ENCODE measurements around the gene ZNF609. TPM values are rescaled to one million over a fixed set of nuclear protein-coding genes. Genes with fewer than 3 reads are reported as not detected.

Gene ZNF609
- polyA plus RNA-seq, 3 donors: 1.3 to 13.2 (median 1.7) TPM

DNA sequence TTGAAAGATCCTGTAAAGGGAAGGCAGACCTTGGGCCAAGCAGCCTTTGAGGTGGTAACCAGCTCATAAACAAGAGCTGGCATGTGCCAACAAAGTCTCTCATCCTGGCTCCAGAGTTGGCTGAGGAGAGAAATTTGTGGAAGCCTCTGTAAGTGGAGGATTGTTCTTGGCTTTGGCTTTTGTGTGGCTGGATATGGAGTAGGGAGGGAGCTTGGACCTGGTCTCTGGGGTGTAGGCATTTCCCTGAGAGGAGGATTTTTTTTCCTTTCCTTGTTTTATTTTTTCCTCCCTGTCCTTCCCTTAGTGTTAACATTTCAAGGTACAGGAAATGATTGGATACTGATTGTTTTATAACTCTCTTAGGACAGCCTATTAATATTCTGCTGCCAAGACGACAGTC, 60.8 kb downstream of the ZNF609 start:
- no peak for DNase-seq
- WGBS (ENCODE audit: insufficient coverage): no CpG with 5 or more reads among the region's 1 CpG
- Mint-ChIP-seq H3K9me3 (no peaks in the 10 kb centered on the region), H3K4me1 (peaks cover 12% of the 10 kb centered on the region), H3K27ac (peak overlapping the region in 4 of 7 donors; percentile 3 to 53 (median 38)), H3K36me3 (peaks cover 17 to 41% of the 10 kb centered on the region in 2 donors), H3K27me3 (ENCODE audit: low read depth in 3 of 3) (no peaks in the 10 kb centered on the region), H3K4me3 (no peak overlapping the region)
- TF ChIP-seq, protein P1, sequence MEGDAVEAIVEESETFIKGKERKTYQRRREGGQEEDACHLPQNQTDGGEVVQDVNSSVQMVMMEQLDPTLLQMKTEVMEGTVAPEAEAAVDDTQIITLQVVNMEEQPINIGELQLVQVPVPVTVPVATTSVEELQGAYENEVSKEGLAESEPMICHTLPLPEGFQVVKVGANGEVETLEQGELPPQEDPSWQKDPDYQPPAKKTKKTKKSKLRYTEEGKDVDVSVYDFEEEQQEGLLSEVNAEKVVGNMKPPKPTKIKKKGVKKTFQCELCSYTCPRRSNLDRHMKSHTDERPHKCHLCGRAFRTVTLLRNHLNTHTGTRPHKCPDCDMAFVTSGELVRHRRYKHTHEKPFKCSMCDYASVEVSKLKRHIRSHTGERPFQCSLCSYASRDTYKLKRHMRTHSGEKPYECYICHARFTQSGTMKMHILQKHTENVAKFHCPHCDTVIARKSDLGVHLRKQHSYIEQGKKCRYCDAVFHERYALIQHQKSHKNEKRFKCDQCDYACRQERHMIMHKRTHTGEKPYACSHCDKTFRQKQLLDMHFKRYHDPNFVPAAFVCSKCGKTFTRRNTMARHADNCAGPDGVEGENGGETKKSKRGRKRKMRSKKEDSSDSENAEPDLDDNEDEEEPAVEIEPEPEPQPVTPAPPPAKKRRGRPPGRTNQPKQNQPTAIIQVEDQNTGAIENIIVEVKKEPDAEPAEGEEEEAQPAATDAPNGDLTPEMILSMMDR (IDR thresholded peaks at IDR 0.05): no peak
- H3K4me3 ChIP-seq (replicated peaks in 1 of 3; ENCODE audit: low read depth in 2 of 3, low read length in 3 of 3): no peak overlapping the region
- peaks cover 2 to 33% of the 10 kb centered on the region in 2 donors for H3K36me3 ChIP-seq (replicated peaks in 1 of 2; ENCODE audit: control insufficient read depth in 1 of 2, insufficient read depth in 2 of 2, low read length in 2 of 2)
- intact Hi-C loops (cut with micrococcal nuclease): no loop called here
- no peaks in the 10 kb centered on the region for H3K4me1 ChIP-seq (ENCODE audit: control insufficient read depth in 1 of 2, insufficient read depth in 2 of 2, low read length in 2 of 2)
- no peak overlapping the region for H2AFZ ChIP-seq (ENCODE audit: insufficient read depth, low read depth, low read length, poor library complexity, severe bottlenecking)
- no peak overlapping the region for H3K4me2 ChIP-seq (replicated peaks; ENCODE audit: extremely low read depth, low read length, poor library complexity, severe bottlenecking)
- H3K27ac ChIP-seq (ENCODE audit: low read depth in 1 of 2, low read length in 2 of 2): peak overlapping the region in 1 of 2 donors; percentile 30
- H3K79me2 ChIP-seq (ENCODE audit: insufficient read depth, low read length): peaks cover 92% of the 10 kb centered on the region
- H3K27me3 ChIP-seq (ENCODE audit: control insufficient read depth in 2 of 2, insufficient read depth in 2 of 2, low read length in 2 of 2): no peaks in the 10 kb centered on the region
- H3K9me3 ChIP-seq (replicated peaks in 1 of 2; ENCODE audit: control insufficient read depth in 1 of 2, insufficient read depth in 1 of 2, low read length in 2 of 2): no peaks in the 10 kb centered on the region
- peaks cover 91% of the 10 kb centered on the region for H4K20me1 ChIP-seq (ENCODE audit: insufficient read depth, low read length)
- H3K9ac ChIP-seq (ENCODE audit: insufficient read depth, low read length, poor library complexity, severe bottlenecking): no peak overlapping the region

DNA sequence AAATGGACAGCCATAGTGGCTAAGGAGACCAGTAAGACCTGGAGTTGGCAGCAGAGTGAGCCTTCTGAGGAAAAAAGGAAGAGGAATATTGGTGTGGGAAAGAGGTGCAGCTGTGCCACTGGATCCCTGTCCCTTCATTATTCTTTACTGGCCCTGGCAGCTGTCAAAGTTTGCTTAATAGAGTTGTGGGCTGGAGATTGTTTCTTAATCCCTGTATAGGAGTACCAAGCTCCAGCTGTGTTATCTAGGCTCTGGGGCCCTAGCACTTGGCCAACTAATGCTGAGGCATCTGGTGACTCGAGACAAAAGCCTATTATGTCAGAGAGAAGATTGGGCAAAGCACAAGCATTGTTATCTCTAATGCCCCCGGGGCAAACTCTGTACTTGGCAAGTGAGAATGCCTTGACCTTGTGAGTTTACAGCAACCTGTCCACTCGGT, 61.4 kb downstream of the ZNF609 start:
- Histone ChIP-seq H3K27ac (ENCODE audit: low read depth in 1 of 2, low read length in 2 of 2) (peak overlapping the region in 1 of 2 donors; percentile 30), H3K9ac (ENCODE audit: insufficient read depth, low read length, poor library complexity, severe bottlenecking) (no peak overlapping the region), H4K20me1 (ENCODE audit: insufficient read depth, low read length) (peaks cover 94% of the 10 kb centered on the region), H3K4me2 (replicated peaks; ENCODE audit: extremely low read depth, low read length, poor library complexity, severe bottlenecking) (no peak overlapping the region), H3K36me3 (replicated peaks in 1 of 2; ENCODE audit: control insufficient read depth in 1 of 2, insufficient read depth in 2 of 2, low read length in 2 of 2) (peaks cover 0 to 37% of the 10 kb centered on the region in 2 donors), H3K9me3 (replicated peaks in 1 of 2; ENCODE audit: control insufficient read depth in 1 of 2, insufficient read depth in 1 of 2, low read length in 2 of 2) (no peaks in the 10 kb centered on the region), H3K4me1 (ENCODE audit: control insufficient read depth in 1 of 2, insufficient read depth in 2 of 2, low read length in 2 of 2) (no peaks in the 10 kb centered on the region), H3K27me3 (ENCODE audit: control insufficient read depth in 2 of 2, insufficient read depth in 2 of 2, low read length in 2 of 2) (no peaks in the 10 kb centered on the region), H3K4me3 (replicated peaks in 1 of 3; ENCODE audit: low read depth in 2 of 3, low read length in 3 of 3) (no peak overlapping the region), H3K79me2 (ENCODE audit: insufficient read depth, low read length) (peaks cover 92% of the 10 kb centered on the region), H2AFZ (ENCODE audit: insufficient read depth, low read depth, low read length, poor library complexity, severe bottlenecking) (no peak overlapping the region)
- H3K36me3 Mint-ChIP-seq: peaks cover 16 to 40% of the 10 kb centered on the region in 2 donors
- 30% methylated on average over 3 of the region's 3 CpGs for WGBS (ENCODE audit: insufficient coverage)
- intact Hi-C loops (cut with micrococcal nuclease): no loop called here
- TF ChIP-seq, protein P1 (IDR thresholded peaks at IDR 0.05): no peak
- no peak for DNase-seq
- no peak overlapping the region for H3K4me3 Mint-ChIP-seq
- peaks cover 12% of the 10 kb centered on the region for H3K4me1 Mint-ChIP-seq
- H3K9me3 Mint-ChIP-seq: no peaks in the 10 kb centered on the region
- H3K27ac Mint-ChIP-seq: peak overlapping the region in 3 of 7 donors; percentile 3 to 53 (median 32)
- H3K27me3 Mint-ChIP-seq (ENCODE audit: low read depth in 3 of 3): no peaks in the 10 kb centered on the region

All from CD14-positive monocyte (primary cell).